H1 (cell line): Measurements from ENCODE around the gene NR4A1.

Source experiments
- BRCA1 ChIP-seq: IDR thresholded peaks from 2 replicates; pipeline ENCODE4 v1.6.1; 2012; ENCODE audit warnings: low read depth, low read length, improper control_type of control experiment
- CBX8 ChIP-seq: fragments of 300-800, 300-1000 bp; sonication (generic); IDR thresholded peaks from 2 replicates; pipeline ENCODE4 v1.7.1; 2016; ENCODE audit warnings: low read depth, low read length, borderline replicate concordance
- CHD2 ChIP-seq: IDR thresholded peaks from 2 replicates; pipeline ENCODE4 v1.6.1; 2012; ENCODE audit warnings: low read length, improper control_type of control experiment
- EGR1 ChIP-seq: IDR thresholded peaks from 2 replicates; pipeline ENCODE4 v1.6.1; 2011; ENCODE audit warnings: low read depth, low read length, borderline replicate concordance
- EP300 ChIP-seq, 2 experiments: IDR thresholded peaks; 1 replicate in 1 of 2; 2 replicates in 1 of 2; pipeline ENCODE4 v1.6.1; 2011 to 2012; ENCODE audit warnings: low read depth in 2 of 2, low read length in 2 of 2, mild to moderate bottlenecking in 2 of 2, borderline replicate concordance in 1 of 2, inconsistent platforms in 1 of 2, moderate library complexity in 1 of 2
- EZH2 ChIP-seq: fragments of 200-600 bp; sonication (generic); IDR thresholded peaks from 2 replicates; pipeline ENCODE4 v1.7.1; 2012; ENCODE audit warnings: low read depth, mild to moderate bottlenecking, moderate library complexity, low read length, inconsistent platforms; ENCODE audit not compliant: severe bottlenecking
- JUND ChIP-seq: IDR thresholded peaks from 2 replicates; pipeline ENCODE4 v1.6.1; 2011; ENCODE audit warnings: mild to moderate bottlenecking, improper control_type of control experiment, low read length
- POLR2A ChIP-seq, 2 experiments: IDR thresholded peaks; 1 replicate in 1 of 2; 2 replicates in 1 of 2; pipeline ENCODE4 v1.6.1; 2011; ENCODE audit warnings: low read depth in 2 of 2, low read length in 2 of 2, mild to moderate bottlenecking in 2 of 2; ENCODE audit errors: control extremely low read depth in 1 of 2
- POLR2AphosphoS5 ChIP-seq: IDR thresholded peaks from 2 replicates; pipeline ENCODE4 v1.6.1; 2011; ENCODE audit warnings: low read depth, low read length
- YY1 ChIP-seq: IDR thresholded peaks from 2 replicates; pipeline ENCODE4 v1.6.1; 2011; ENCODE audit warnings: low read depth, mild to moderate bottlenecking, low read length
- TF ChIP-seq, protein P1 (sequence below), 3 experiments: IDR thresholded peaks; 1 replicate in 2 of 3; 2 replicates in 1 of 3; pipeline versions ENCODE4 v1.5.1 to v1.6.1; 2011; ENCODE audit warnings: low read length in 3 of 3, mild to moderate bottlenecking in 3 of 3, inconsistent platforms in 2 of 3, low read depth in 1 of 3, moderate library complexity in 1 of 3; ENCODE audit not compliant: insufficient read depth in 1 of 3; ENCODE audit errors: control extremely low read depth in 1 of 3
- TF ChIP-seq, protein P2 (sequence below): IDR thresholded peaks from 2 replicates; pipeline ENCODE4 v1.6.1; 2012; ENCODE audit warnings: low read length, inconsistent platforms
- TF ChIP-seq, protein P3 (sequence below): IDR thresholded peaks from 2 replicates; pipeline ENCODE4 v1.6.1; 2011; ENCODE audit warnings: low read depth, mild to moderate bottlenecking, low read length; ENCODE audit not compliant: insufficient read depth

DNA sequence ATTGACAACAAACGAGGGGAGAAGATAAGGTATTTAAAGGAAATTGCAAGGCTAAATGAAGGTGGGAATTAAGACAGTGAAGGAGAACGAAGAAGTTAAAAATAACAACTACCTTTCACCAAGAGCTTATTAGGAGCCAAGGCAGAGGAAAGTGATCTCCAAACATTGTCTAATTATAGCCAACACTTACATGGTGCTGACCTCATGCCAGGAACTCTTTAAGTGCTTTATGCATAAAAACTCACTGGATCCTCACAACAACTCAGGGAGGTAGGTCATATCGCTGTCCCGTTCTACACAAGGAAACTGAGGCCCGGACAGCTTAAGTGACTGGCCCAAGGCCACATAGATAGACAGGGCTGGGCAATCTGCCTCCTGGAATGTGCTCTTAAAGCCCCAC is 25.0 kb upstream of the NR4A1 start:
- TF ChIP-seq, protein P1, sequence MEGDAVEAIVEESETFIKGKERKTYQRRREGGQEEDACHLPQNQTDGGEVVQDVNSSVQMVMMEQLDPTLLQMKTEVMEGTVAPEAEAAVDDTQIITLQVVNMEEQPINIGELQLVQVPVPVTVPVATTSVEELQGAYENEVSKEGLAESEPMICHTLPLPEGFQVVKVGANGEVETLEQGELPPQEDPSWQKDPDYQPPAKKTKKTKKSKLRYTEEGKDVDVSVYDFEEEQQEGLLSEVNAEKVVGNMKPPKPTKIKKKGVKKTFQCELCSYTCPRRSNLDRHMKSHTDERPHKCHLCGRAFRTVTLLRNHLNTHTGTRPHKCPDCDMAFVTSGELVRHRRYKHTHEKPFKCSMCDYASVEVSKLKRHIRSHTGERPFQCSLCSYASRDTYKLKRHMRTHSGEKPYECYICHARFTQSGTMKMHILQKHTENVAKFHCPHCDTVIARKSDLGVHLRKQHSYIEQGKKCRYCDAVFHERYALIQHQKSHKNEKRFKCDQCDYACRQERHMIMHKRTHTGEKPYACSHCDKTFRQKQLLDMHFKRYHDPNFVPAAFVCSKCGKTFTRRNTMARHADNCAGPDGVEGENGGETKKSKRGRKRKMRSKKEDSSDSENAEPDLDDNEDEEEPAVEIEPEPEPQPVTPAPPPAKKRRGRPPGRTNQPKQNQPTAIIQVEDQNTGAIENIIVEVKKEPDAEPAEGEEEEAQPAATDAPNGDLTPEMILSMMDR (IDR thresholded peaks at IDR 0.05; ENCODE audit: control extremely low read depth in 1 of 3, insufficient read depth in 1 of 3, low read depth in 1 of 3, low read length in 3 of 3): no peak
- TF ChIP-seq POLR2A (IDR thresholded peaks at IDR 0.05; ENCODE audit: control extremely low read depth in 1 of 2, low read depth in 2 of 2, low read length in 2 of 2) (no peak), YY1 (no peak), POLR2AphosphoS5 (no peak), CHD2 (no peak), EZH2 (no peak), BRCA1 (no peak), EGR1 (no peak), EP300 (IDR thresholded peaks at IDR 0.05; ENCODE audit: borderline replicate concordance in 1 of 2, low read depth in 2 of 2, low read length in 2 of 2) (no peak), CBX8 (no peak), JUND (no peak)
- TF ChIP-seq, protein P2, sequence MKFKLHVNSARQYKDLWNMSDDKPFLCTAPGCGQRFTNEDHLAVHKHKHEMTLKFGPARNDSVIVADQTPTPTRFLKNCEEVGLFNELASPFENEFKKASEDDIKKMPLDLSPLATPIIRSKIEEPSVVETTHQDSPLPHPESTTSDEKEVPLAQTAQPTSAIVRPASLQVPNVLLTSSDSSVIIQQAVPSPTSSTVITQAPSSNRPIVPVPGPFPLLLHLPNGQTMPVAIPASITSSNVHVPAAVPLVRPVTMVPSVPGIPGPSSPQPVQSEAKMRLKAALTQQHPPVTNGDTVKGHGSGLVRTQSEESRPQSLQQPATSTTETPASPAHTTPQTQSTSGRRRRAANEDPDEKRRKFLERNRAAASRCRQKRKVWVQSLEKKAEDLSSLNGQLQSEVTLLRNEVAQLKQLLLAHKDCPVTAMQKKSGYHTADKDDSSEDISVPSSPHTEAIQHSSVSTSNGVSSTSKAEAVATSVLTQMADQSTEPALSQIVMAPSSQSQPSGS: no peak
- TF ChIP-seq, protein P3, sequence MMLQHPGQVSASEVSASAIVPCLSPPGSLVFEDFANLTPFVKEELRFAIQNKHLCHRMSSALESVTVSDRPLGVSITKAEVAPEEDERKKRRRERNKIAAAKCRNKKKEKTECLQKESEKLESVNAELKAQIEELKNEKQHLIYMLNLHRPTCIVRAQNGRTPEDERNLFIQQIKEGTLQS: no peak
